GM18526 (cell line): ENCODE data around the gene HES6.

Source experiments
- POLR2A ChIP-seq: IDR thresholded peaks from 3 replicates; pipeline ENCODE4 v1.6.1; 2011; ENCODE audit not compliant: insufficient read length; ENCODE audit errors: extremely low read depth

Gene HES6

DNA sequence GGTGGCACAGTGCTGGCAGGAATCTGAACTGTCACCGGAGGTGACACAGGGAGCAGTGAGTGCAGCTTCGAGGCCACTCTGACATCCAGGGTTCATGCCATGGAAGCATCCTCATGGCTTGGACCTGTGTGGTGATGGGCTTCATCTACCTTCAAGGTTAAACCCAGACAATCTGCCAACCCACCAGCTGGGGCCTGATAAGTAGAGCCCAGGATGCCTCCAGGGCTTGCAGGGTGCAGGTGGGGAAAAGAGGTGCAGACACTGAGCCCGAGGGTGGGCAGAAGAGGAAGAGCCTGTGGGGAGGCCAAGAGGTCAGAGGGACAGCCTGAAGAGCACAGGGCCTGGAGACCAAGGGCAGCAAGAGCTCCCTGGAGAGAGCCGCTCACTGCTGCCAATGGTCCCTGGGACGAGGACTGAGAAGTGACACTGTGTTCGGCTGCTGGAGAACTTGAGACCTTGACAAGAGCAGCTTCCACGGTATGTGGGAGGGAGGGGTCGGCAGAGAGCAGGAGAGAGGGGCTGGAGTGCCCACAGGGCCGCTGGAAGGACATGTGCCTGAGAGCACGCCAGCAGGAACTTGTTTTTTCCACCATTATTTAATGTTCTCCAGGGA, 8.1 kb upstream of the HES6 start:
- no peak for TF ChIP-seq POLR2A

GRCh38 chr2:238247002-238247822, 7.4 kb upstream of the HES6 start:
- TF ChIP-seq POLR2A: no peak

GRCh38 chr2:238244151-238244550, 4.3 kb upstream of the HES6 start:
- TF ChIP-seq POLR2A: no peak

GRCh38 chr2:238243496-238244076, 3.7 kb upstream of the HES6 start:
- no peak for TF ChIP-seq POLR2A

DNA sequence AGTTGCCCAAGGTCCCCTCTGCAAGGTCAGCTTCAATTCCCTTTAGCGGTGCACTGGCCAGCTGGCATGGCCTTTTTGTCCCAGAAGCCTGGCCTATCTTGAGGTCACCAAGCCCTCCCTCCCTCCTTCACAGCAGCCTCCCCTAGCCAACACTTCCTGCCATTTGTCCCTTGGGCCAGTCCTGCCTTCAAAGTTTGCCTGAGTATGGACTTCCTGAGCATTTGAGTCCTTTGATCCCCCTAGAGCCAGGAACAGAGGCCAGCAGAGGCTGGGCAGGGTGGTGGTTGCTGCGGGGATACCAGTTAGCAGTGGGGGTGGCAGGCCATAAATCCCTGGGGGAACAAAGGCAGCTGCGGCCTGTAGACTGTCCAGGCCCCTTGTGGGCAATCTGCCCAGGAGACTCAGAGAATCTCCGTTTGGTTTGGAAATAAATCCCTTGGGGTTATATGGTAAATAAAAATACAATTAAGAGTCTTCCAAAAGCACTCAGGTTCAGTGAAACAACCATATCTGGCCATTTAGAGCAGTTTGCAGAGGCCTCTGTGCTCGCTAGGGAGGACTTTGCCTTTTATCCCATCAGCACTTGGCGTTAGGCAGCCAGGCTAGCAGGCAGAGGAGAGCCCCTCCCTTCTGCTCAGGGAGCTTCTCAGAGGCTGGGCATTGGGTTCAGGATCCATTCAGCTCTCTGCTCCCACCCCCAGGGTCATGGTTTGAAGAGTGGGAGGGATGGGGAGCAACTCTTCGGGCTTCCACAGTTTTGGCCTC, 3.1 kb upstream of the HES6 start:
- no peak for TF ChIP-seq POLR2A

- no peak for TF ChIP-seq POLR2A
Measured at GRCh38 chr2:238241970-238242369, 2.1 kb upstream of the HES6 start.

DNA sequence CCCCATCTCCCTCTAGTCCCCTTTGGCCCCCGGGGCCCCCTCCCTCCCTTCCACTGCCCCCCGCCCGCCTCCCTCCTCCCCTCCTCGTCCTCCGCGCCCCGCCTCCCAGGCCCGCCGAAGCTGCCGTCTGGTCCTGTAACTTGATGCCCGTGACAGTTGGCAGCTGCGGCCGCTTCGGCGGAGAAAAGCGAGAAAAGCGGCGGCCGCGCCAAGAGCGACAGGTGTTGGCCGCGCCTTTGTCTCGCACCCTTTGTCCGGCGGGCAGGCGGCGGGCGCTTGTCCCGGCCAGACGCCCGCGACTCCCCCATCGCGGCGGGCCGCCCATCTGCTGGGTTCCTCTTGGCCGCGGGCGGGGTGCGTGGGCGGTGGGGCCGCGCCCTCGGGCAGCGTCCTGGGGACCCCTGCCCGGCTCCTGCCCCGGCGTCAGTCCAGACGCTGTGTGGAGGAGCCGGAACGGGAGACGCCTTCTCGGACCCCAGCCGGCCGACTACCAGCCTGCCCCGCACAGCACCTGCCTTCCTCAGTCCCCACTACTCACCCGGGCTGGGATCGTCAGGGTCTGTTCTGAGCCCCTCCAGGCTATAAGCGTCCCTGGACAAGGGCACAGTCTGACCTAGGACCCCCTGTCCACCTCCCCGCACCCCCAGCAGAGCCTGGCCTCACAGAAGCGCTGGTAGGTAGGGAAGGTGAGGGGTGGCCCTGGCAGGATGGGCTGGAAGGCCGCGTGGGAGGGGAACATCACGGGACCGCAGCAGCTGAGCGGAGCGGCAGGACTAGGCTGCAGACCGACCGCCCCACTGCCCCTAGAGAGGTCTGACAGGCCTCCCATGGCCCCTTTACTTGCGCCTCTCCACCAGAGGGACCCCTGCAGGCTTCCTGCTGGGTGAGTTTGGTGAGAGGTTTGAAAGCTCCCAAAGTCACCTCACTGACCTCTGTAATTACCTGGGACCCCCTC, 1.2 kb upstream of the HES6 start:
- no peak for TF ChIP-seq POLR2A

DNA sequence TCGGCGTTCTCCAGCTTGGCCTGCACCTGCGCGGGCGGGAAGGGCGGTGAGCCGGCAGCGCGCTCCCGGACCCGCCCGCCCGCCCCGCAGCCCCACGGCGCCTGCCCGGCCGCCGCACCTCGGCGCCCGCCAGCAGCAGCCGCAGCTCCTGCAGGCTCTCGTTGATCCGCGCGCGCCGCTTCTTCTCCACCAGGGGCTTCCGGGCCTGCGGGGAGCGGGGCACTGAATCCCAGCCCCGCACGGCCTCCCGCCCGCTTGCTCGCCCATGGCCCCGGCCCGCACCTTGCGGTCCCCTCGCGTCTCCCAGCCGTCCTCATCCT, 335 bp downstream of the HES6 start:
- TF ChIP-seq POLR2A: no peak

- TF ChIP-seq POLR2A: no peak
Measured at GRCh38 chr2:238238766-238239542, 884 bp downstream of the HES6 start.

- no peak for TF ChIP-seq POLR2A
Measured at GRCh38 chr2:238238311-238238765, 1.5 kb downstream of the HES6 start.

DNA sequence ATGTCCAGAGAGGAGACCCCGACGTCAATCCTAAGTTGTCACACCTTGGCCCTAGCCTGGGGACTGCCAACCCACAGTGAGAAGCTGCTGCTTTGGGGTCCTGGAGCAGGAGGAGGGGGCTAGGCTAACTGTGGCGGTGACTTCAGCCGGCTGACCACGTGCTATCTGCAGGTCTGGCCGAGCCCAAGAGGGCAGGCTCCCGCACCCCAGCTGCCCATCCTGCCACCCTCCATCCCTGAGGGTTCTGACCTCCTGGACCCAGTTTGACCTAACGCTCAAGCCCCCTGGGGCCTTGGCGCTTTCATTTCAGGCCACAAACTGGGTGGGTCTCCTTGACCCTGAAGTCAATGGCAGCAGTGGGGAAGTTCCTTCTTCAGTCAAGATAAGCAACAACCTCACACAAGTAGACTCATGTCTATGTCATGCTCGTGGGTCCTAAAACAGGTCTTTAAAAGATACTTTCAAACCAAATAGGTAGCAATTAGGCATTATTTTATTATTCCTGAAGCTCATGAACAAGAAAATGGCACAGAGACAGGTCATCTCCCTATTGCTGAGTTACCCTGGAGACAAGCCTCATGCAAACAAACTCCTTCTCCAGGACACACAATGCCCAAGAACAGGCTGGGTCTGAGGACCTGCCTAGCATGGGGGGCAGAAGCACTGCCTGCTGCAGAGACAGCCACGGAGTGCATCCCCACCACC, 2.3 kb downstream of the HES6 start:
- TF ChIP-seq POLR2A: no peak

GRCh38 chr2:238236571-238236970, 3.3 kb downstream of the HES6 start:
- TF ChIP-seq POLR2A: no peak

DNA sequence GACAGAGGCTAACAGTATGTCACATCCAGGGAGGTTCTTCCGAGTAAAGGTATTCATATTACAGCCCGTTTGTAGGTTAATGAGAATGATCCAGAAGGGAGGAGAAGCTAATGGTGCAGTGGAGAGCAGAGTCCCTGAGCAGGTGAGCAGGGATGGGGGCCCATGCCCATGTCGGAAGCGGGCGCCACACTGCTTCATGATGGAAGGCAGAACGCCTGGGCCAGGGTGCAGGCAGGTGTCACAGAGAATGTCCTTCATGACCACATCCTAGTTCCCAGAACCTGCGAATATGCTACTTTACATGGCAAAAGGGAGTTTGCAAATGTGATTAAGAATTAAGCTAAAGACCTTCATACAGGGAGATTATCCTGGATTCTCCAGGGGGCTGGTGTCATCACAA, 4.0 kb downstream of the HES6 start:
- no peak for TF ChIP-seq POLR2A

DNA sequence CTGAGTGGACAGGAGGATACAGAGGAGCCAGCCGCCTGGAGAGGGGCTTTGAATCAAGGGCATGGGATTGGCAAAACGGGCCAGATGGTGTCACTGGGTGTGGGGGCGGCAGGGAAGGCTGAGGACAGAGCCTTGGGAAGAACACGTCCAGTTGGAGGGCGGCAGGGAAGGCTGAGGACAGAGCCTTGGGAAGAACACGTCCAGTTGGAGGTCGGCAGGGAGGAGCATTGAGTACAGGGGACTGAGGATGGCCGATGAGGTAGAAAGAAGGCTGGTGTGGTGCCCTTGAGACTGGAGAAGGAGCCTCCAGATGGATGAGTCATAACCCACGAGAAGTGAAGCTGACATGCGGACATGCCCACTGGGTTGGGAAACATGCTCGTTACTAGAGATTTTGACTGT, 4.5 kb downstream of the HES6 start:
- TF ChIP-seq POLR2A: no peak

GRCh38 chr2:238233625-238234024, 6.2 kb downstream of the HES6 start:
- TF ChIP-seq POLR2A: no peak
